ENCODE data around the gene FARS2. TPM values are rescaled to one million over a fixed set of nuclear protein-coding genes. Genes with fewer than 3 reads are reported as not detected.

FARS2 gene
- total RNA-seq, 1 experiment from 2014 or later: 13.8 TPM

GRCh38 chr6:5305968-5306626 is 44.8 kb downstream of the FARS2 start:
- Histone ChIP-seq H2AFZ (ENCODE audit: low read depth, low read length, poor library complexity, severe bottlenecking) (no peak overlapping the region), H4K20me1 (ENCODE audit: insufficient read depth) (no peaks in the 10 kb centered on the region), H3K9ac (ENCODE audit: low read length) (no peak overlapping the region), H3K4me2 (ENCODE audit: low read length) (no peak overlapping the region), H3K79me2 (ENCODE audit: insufficient read depth, low read length) (no peaks in the 10 kb centered on the region; the same call in 1 of the 2 replicates), H3K9me2 (ENCODE audit: insufficient read depth) (no peaks in the 10 kb centered on the region), H3K4me3 (replicated peaks in 1 of 2; ENCODE audit: low read depth in 1 of 2, low read length in 2 of 2) (no peak overlapping the region), H3K27me3 (ENCODE audit: insufficient read depth, low read length) (no peaks in the 10 kb centered on the region), H3K9me3 (ENCODE audit: control insufficient read depth in 1 of 2, insufficient read depth in 1 of 2, low read depth in 1 of 2, low read length in 2 of 2) (no peaks in the 10 kb centered on the region), H3K4me1 (ENCODE audit: control insufficient read depth in 1 of 2, insufficient read depth in 2 of 2, low read length in 2 of 2) (peaks cover 0 to 6% of the 10 kb centered on the region in 2 experiments; a peak in 1 of 4 replicates), H3K36me3 (ENCODE audit: control insufficient read depth in 1 of 2, insufficient read depth in 2 of 2, low read length in 2 of 2) (no peaks in the 10 kb centered on the region), H3K27ac (ENCODE audit: low read depth, low read length) (no peak overlapping the region)
- TF ChIP-seq SRF (IDR thresholded peaks at IDR 0.05; ENCODE audit: low read depth) (no peak), ZNF274 (IDR thresholded peaks at IDR 0.05; ENCODE audit: low read depth, low read length) (no peak), ZFX (IDR thresholded peaks at IDR 0.05) (no peak), POLR2A (IDR thresholded peaks at IDR 0.05; ENCODE audit: borderline replicate concordance, extremely low read depth, insufficient read depth, insufficient read length) (no peak), SIN3A (IDR thresholded peaks at IDR 0.05; ENCODE audit: low read depth) (no peak), ELF1 (IDR thresholded peaks at IDR 0.05; ENCODE audit: borderline replicate concordance, low read depth) (no peak), ZBTB33 (IDR thresholded peaks at IDR 0.05; ENCODE audit: extremely low read depth, insufficient replicate concordance, low read length) (no peak), CTCF (IDR thresholded peaks at IDR 0.05 in 2 of 3, conservative IDR thresholded peaks at IDR 0.05 in 1 of 3; ENCODE audit: borderline replicate concordance in 1 of 3, insufficient read depth in 1 of 3, low read depth in 2 of 3, low read length in 2 of 3) (no peak), YY1 (IDR thresholded peaks at IDR 0.05; ENCODE audit: extremely low read depth, insufficient replicate concordance, low read depth, low read length) (no peak), MAX (IDR thresholded peaks at IDR 0.05) (no peak), SP1 (IDR thresholded peaks at IDR 0.05; ENCODE audit: low read depth) (no peak)
- BruUV-seq (replicated peaks): no TSS peak
- ATAC-seq: no peak
- ChIA-PET RAD21 (ENCODE audit: low non-redundant PET in 1 of 2, low total read pairs in 2 of 2, uncharacterized antibody in 2 of 2, unreplicated experiment in 2 of 2) (no interaction called here), POLR2A (no interaction called here), CTCF (no interaction called here)
- intact Hi-C loops (cut with micrococcal nuclease): no loop called here
- DNase-seq (ENCODE audit: low read depth, low spot score): no peak

Measured in HCT116 (cell line).